LoVo (cell line): ENCODE measurements around the gene POLG.
"Not testable (repeated sequence)": the region's sequence is repeated elsewhere in the genome, so short reads cannot be mapped to it uniquely, and the experiment has no call there.

ENCODE experiments used
- DNase-seq: peaks from one replicate; pipeline ENCODE4 v3.0.0-alpha.2; 2016; ENCODE audit warnings: low spot score

POLG gene

DNA sequence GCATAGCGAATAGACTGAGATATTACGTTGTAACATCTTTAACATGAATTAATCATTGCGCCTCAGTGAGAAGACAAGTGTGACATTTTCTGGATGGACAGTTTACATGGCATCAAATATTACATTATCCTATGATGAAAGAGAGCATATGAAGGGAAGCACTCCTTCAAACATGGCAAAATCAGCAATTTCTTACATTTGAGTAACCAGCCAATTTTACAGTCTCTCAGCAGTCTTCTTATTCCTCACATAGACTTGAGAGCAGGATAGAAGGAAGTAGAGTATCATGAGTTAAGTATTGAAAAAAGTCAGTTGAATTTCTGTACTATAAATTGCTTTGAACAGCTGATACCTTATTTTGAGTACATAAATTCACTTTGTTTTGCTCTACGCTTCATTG, 52.0 kb downstream of the POLG start:
- DNase-seq, result no peak

- DNase-seq, result no peak
Measured at GRCh38 chr15:89278307-89278706, 56.3 kb downstream of the POLG start.

GRCh38 chr15:89277281-89277680, 57.3 kb downstream of the POLG start:
- DNase-seq, result not testable (repeated sequence)
